KMS-11 (cell line): ENCODE data around the gene TRIM29.

ENCODE experiments used
- H2AFZ ChIP-seq: fragments of 200-600 bp; sonication (generic); 2 replicates; pipeline ENCODE4 v1.6.1; 2016; ENCODE audit warnings: antibody characterized with exemption, mixed run types, low read depth
- H3K27ac ChIP-seq: fragments of 200-600 bp; sonication (generic); 2 replicates; pipeline ENCODE4 v1.6.1; 2016; ENCODE audit warnings: mild to moderate bottlenecking, mixed run types
- H3K27me3 ChIP-seq: fragments of 200-600 bp; sonication (generic); 2 replicates; pipeline ENCODE4 v1.6.1; 2017; ENCODE audit warnings: mild to moderate bottlenecking, low read depth, mixed run types, moderate library complexity; ENCODE audit not compliant: insufficient read depth
- H3K36me3 ChIP-seq: fragments of 200-600 bp; sonication (generic); 2 replicates; pipeline ENCODE4 v1.6.1; 2017; ENCODE audit warnings: mild to moderate bottlenecking, mixed run types; ENCODE audit not compliant: insufficient read depth
- H3K4me1 ChIP-seq: fragments of 200-600 bp; sonication (generic); 2 replicates; pipeline ENCODE4 v1.6.1; 2016; ENCODE audit warnings: mild to moderate bottlenecking, low read depth, mixed run types; ENCODE audit not compliant: poor library complexity, severe bottlenecking
- H3K4me2 ChIP-seq: fragments of 200-600 bp; sonication (generic); 2 replicates; pipeline ENCODE4 v1.7.0; 2016; ENCODE audit warnings: mild to moderate bottlenecking, mixed run types
- H3K4me3 ChIP-seq: fragments of 200-600 bp; sonication (generic); IDR thresholded peaks from 2 replicates; pipeline ENCODE4 v1.6.1; 2017; ENCODE audit warnings: low read depth, low read length, mixed read lengths; ENCODE audit not compliant: insufficient read depth
- H3K79me2 ChIP-seq: fragments of 200-600 bp; sonication (generic); 2 replicates; pipeline ENCODE4 v1.6.1; 2016; ENCODE audit warnings: low read depth, mixed run types; ENCODE audit not compliant: insufficient read depth
- H3K9ac ChIP-seq: fragments of 200-600 bp; sonication (generic); 2 replicates; pipeline ENCODE4 v1.6.1; 2016; ENCODE audit warnings: mild to moderate bottlenecking, mixed run types
- H4K20me1 ChIP-seq: fragments of 200-600 bp; sonication (generic); 2 replicates; pipeline ENCODE4 v1.6.1; 2016; ENCODE audit warnings: mild to moderate bottlenecking, mixed run types; ENCODE audit not compliant: insufficient read depth
- CTCF ChIP-seq: fragments of 200-600 bp; sonication (generic); conservative IDR thresholded peaks from 2 replicates; pipeline ENCODE4 v1.6.1; 2017; ENCODE audit warnings: low read depth, mild to moderate bottlenecking, antibody characterized with exemption, low read length, moderate library complexity, mixed read lengths

TRIM29 gene

GRCh38 chr11:120179057-120179672 is 41.3 kb upstream of the TRIM29 start:
- Histone ChIP-seq H3K27ac (no peak overlapping the region), H2AFZ (no peak overlapping the region), H3K36me3 (no peaks in the 10 kb centered on the region), H4K20me1 (no peaks in the 10 kb centered on the region), H3K9ac (no peak overlapping the region), H3K4me3 (no peak overlapping the region), H3K4me1 (no peaks in the 10 kb centered on the region), H3K27me3 (no peaks in the 10 kb centered on the region), H3K4me2 (no peak overlapping the region), H3K79me2 (no peaks in the 10 kb centered on the region)
- no peak for TF ChIP-seq CTCF

GRCh38 chr11:120178561-120179056 is 40.7 kb upstream of the TRIM29 start:
- Histone ChIP-seq H3K27me3 (no peaks in the 10 kb centered on the region), H3K79me2 (no peaks in the 10 kb centered on the region), H3K27ac (no peak overlapping the region), H4K20me1 (no peaks in the 10 kb centered on the region), H3K4me3 (no peak overlapping the region), H3K36me3 (no peaks in the 10 kb centered on the region), H3K4me1 (no peaks in the 10 kb centered on the region), H2AFZ (no peak overlapping the region), H3K4me2 (no peak overlapping the region), H3K9ac (no peak overlapping the region)
- no peak for TF ChIP-seq CTCF

GRCh38 chr11:120174866-120175265 is 37.0 kb upstream of the TRIM29 start:
- H3K27ac ChIP-seq, result no peak overlapping the region
- no peaks in the 10 kb centered on the region for H3K36me3 ChIP-seq
- H2AFZ ChIP-seq, result no peak overlapping the region
- no peak overlapping the region for H3K9ac ChIP-seq
- H3K27me3 ChIP-seq, result no peaks in the 10 kb centered on the region
- no peak overlapping the region for H3K4me3 ChIP-seq
- H3K4me2 ChIP-seq, result no peak overlapping the region
- no peaks in the 10 kb centered on the region for H4K20me1 ChIP-seq
- H3K4me1 ChIP-seq, result no peaks in the 10 kb centered on the region
- H3K79me2 ChIP-seq, result no peaks in the 10 kb centered on the region
- no peak for TF ChIP-seq CTCF

GRCh38 chr11:120173807-120174206 is 35.9 kb upstream of the TRIM29 start:
- no peaks in the 10 kb centered on the region for H3K36me3 ChIP-seq
- no peak overlapping the region for H3K4me2 ChIP-seq
- H3K9ac ChIP-seq, result no peak overlapping the region
- no peak overlapping the region for H3K27ac ChIP-seq
- H2AFZ ChIP-seq, result no peak overlapping the region
- no peaks in the 10 kb centered on the region for H4K20me1 ChIP-seq
- no peak for TF ChIP-seq CTCF
- no peaks in the 10 kb centered on the region for H3K27me3 ChIP-seq
- H3K79me2 ChIP-seq, result no peaks in the 10 kb centered on the region
- H3K4me3 ChIP-seq, result no peak overlapping the region
- H3K4me1 ChIP-seq, result no peaks in the 10 kb centered on the region
